ENCODE data around the gene AUTS2.

- TF ChIP-seq CTCF (IDR thresholded peaks at IDR 0.05; ENCODE audit: low read length) (no peak), EZH2 (IDR thresholded peaks at IDR 0.05; ENCODE audit: borderline replicate concordance, low read length) (no peak)
Measured at GRCh38 chr7:70592171-70592570, 993.9 kb downstream of the AUTS2 start.

Measured in OCI-LY1 (cell line).